Ovary (tissue), 9 donors: ENCODE results near the gene CNTRL. TPM values are rescaled to one million over a fixed set of nuclear protein-coding genes. Genes with fewer than 3 reads are reported as not detected.

ENCODE experiments used
- DNase-seq, 5 donors: peaks; one replicate each; pipeline ENCODE4 v3.0.0-alpha.2; 2019 to 2020
- H3K27ac ChIP-seq, 2 donors: fragments of 200-600 bp; one replicate each; pipeline versions ENCODE4 v1.5.1 to v1.8.0; 2019 to 2022
- H3K27me3 ChIP-seq: fragments of 200-600 bp; one replicate; pipeline ENCODE4 v1.8.0; 2022
- H3K36me3 ChIP-seq: fragments of 200-600 bp; sonication (generic); one replicate; pipeline ENCODE4 v1.5.1; 2019
- H3K4me1 ChIP-seq: one replicate; pipeline ENCODE4 v1.8.1; 2013; ENCODE audit warnings: mild to moderate bottlenecking, moderate library complexity; ENCODE audit not compliant: insufficient read depth
- H3K4me3 ChIP-seq: fragments of 200-600 bp; sonication (generic); one replicate; pipeline ENCODE4 v1.5.1; 2017
- H3K9me3 ChIP-seq, 2 donors: fragments of 200-600 bp in 1 of 2; sonication (generic) in 1 of 2; one replicate each; pipeline versions ENCODE4 v1.5.1 to v1.8.1; 2013 to 2019; ENCODE audit warnings: mild to moderate bottlenecking in 1 of 2, moderate library complexity in 1 of 2
- CTCF ChIP-seq, 3 donors: fragments of 450-650 bp in 2 of 3; fragments of 200-600 bp in 1 of 3; IDR thresholded peaks; one replicate each; pipeline versions ENCODE4 v1.5.1 to v1.8.0; 2016 to 2022; ENCODE audit warnings: antibody characterized with exemption in 3 of 3, mild to moderate bottlenecking in 1 of 3
- EP300 ChIP-seq: sonication (generic); formaldehyde crosslinking; IDR thresholded peaks from one replicate; pipeline ENCODE4 v1.6.1; 2017; ENCODE audit warnings: antibody characterized with exemption
- POLR2A ChIP-seq: fragments of 450-650 bp; IDR thresholded peaks from one replicate; pipeline ENCODE4 v1.6.1; 2017; ENCODE audit warnings: antibody characterized with exemption, mild to moderate bottlenecking, moderate library complexity
- WGBS, 3 donors: extraction: QIAGEN DNeasy Blood & Tissue Kit in 1 of 3; methylation state at CpG; one replicate each; pipeline versions ENCODE4 v1.1.5 to v1.1.7; 2013 to 2017; 5-methylcytosine and 5-hydroxymethylcytosine counted together
- intact Hi-C, 4 donors: fragments of 100-400 bp; cut with DNase I; formaldehyde crosslinking; loops; one replicate each; pipeline versions ENCODE4 v1.11.0 to v1.15.1; 2022 to 2023
- polyA plus RNA-seq, 2 donors: library from polyadenylated mRNA; stranded (reverse); fragments of 200-250 nt in 1 of 2; fragments of 350-450 nt in 1 of 2; fragmentation: Illumina TruSeq in 1 of 2; extraction: RNeasy Lipid Tissue Mini Kit (QIAGEN cat#74804) in 1 of 2; gene quantifications; one replicate each; pipeline ENCODE4 v1.2.3, GENCODE V29; 2013 to 2014
- total RNA-seq, 7 donors: library from RNA; depleted of rRNA in 2 of 7; stranded (reverse); fragments of >200 nt in 2 of 7; fragmentation: NEBNext Ultra II Directional in 3 of 7; extraction: Animal tissue kit (Norgen Biotek cat#: 25700) in 3 of 7; gene quantifications; one replicate each; pipeline versions ENCODE4 v1.1.0 to v1.2.4, GENCODE V29; 2016 to 2023
- donor health status: DM: no; HTN: no; CAD: no; lungs with moderate emphysema.
- donor health status: DM: no; HTN: no; CAD: no.
- donor health status: Bipolar disorder and iron deficiency.
- donor health status: DM: yes; HTN: yes; CAD: no.
- donor health status: DM: no; HTN: no; CAD: no.
- donor health status: DM: yes; HTN: yes; CAD: no.

The CNTRL gene
- total and polyA plus RNA-seq, 9 donors = 10.0 to 27.2 (median 19.0) TPM

- H3K27me3 ChIP-seq = no peaks in the 10 kb centered on the region
- no peak for TF ChIP-seq CTCF (IDR thresholded peaks at IDR 0.05)
- TF ChIP-seq POLR2A = no peak
- no peak for TF ChIP-seq EP300
- H3K27ac ChIP-seq = peak overlapping the region; percentile 77 to 86
- H3K9me3 ChIP-seq = no peaks in the 10 kb centered on the region
- H3K4me3 ChIP-seq = peak overlapping the region; percentile 97
- 0 to 1% (median 0%) methylated on average over 26 to 81 of the region's 81 CpGs for WGBS, 3 donors
- H3K4me1 ChIP-seq = peaks cover 5% of the 10 kb centered on the region
- no peaks in the 10 kb centered on the region for H3K36me3 ChIP-seq
- DNase-seq = peak in 3 of 5 donors; percentile 47 to 69 (median 67)
- intact Hi-C loops = no loop called here
Observed at GRCh38 chr9:121201045-121201737, 126.4 kb downstream of the CNTRL start.

- H3K36me3 ChIP-seq = no peaks in the 10 kb centered on the region
- H3K4me3 ChIP-seq = peak within 1 kb of the TSS; percentile 97
- no peaks in the 10 kb centered on the region for H3K9me3 ChIP-seq
- peaks cover 3% of the 10 kb centered on the region for H3K4me1 ChIP-seq
- no peaks in the 10 kb centered on the region for H3K27me3 ChIP-seq
- TF ChIP-seq POLR2A = peak; percentile 59
- no peak for TF ChIP-seq EP300
- TF ChIP-seq CTCF (IDR thresholded peaks at IDR 0.05) = peak; percentile 49 to 65 (median 53)
- peak; percentile 100 for DNase-seq
- 1 to 3% (median 3%) methylated on average over 43 to 55 of the region's 55 CpGs for WGBS, 3 donors
- peak within 1 kb of the TSS; percentile 77 to 86 for H3K27ac ChIP-seq
- intact Hi-C loops = no loop called here
Observed at GRCh38 chr9:121201738-121202533, 127.2 kb downstream of the CNTRL start, which contains the start of gene RAB14. Gene RAB14 (minus strand): TSS chr9:121201869. CDS start chr9:121193412, 8,457 bp downstream.

GRCh38 chr9:121204121-121204520, 129.4 kb downstream of the CNTRL start:
- TF ChIP-seq EP300 (no peak), CTCF (IDR thresholded peaks at IDR 0.05) (no peak), POLR2A (no peak)
- Histone ChIP-seq H3K4me1 (peaks cover 2% of the 10 kb centered on the region), H3K4me3 (no peak overlapping the region), H3K9me3 (no peaks in the 10 kb centered on the region), H3K27ac (no peak overlapping the region), H3K36me3 (no peaks in the 10 kb centered on the region), H3K27me3 (no peaks in the 10 kb centered on the region)
- intact Hi-C loops = no loop called here
- DNase-seq = no peak
- WGBS, 3 donors = 59 to 63% (median 63%) methylated on average over 2 of the region's 2 CpGs

GRCh38 chr9:121204611-121205010, 129.9 kb downstream of the CNTRL start:
- no peak overlapping the region for H3K4me3 ChIP-seq
- H3K9me3 ChIP-seq = no peaks in the 10 kb centered on the region
- peaks cover 2% of the 10 kb centered on the region for H3K4me1 ChIP-seq
- no peak overlapping the region for H3K27ac ChIP-seq
- intact Hi-C loops = no loop called here
- DNase-seq = no peak
- no peak for TF ChIP-seq EP300
- TF ChIP-seq POLR2A = no peak
- TF ChIP-seq CTCF (IDR thresholded peaks at IDR 0.05) = no peak
- H3K36me3 ChIP-seq = no peaks in the 10 kb centered on the region
- H3K27me3 ChIP-seq = no peaks in the 10 kb centered on the region
